Measurements from ENCODE around the gene PLEKHA6. TPM values are rescaled to one million over a fixed set of nuclear protein-coding genes. Genes with fewer than 3 reads are reported as not detected.
A peak's percentile ranks its signal among the peaks of the same experiment; 100 is the strongest.

Gene PLEKHA6
- total RNA-seq, 2 donors from 2014 or later = 0.37 to 1.3 TPM

DNA sequence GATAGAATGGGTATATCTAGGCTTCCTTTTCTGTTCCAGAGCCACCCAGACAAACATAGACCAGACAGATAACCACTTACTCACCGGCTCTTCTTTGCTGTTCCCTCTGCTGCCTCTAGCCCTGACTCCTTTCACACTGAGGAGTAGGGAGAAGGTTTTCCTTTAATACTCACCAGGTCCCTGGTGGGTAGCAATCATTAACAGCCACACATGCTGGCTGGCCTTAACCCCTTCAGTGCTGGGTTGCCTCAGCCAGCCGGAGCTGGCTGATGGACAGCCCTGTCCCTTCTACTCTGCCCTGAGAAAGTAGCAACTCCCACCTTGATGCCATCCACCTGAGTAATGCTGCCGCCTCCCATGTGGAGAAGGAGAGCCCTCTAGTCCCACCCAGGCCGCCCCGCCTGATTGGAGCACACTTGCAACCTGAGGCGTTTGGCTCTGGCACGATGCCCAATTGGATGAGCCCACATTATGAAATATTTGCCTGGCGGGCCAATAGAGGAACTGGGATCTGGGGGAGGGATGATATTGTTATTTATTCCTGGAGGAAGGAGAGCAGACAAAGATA lies 71.6 kb downstream of the PLEKHA6 start:
- ATAC-seq (replicated peaks) = no peak
- H3K4me1 Mint-ChIP-seq = peaks cover 18% of the 10 kb centered on the region
- H3K27me3 Mint-ChIP-seq = peaks cover 3% of the 10 kb centered on the region
- no peaks in the 10 kb centered on the region for H3K36me3 Mint-ChIP-seq (ENCODE audit: low read depth)
- H3K27ac Mint-ChIP-seq = peak overlapping the region; percentile 42
- H3K4me3 Mint-ChIP-seq = peak overlapping the region; percentile 81
- no peaks in the 10 kb centered on the region for H3K9me3 Mint-ChIP-seq

DNA sequence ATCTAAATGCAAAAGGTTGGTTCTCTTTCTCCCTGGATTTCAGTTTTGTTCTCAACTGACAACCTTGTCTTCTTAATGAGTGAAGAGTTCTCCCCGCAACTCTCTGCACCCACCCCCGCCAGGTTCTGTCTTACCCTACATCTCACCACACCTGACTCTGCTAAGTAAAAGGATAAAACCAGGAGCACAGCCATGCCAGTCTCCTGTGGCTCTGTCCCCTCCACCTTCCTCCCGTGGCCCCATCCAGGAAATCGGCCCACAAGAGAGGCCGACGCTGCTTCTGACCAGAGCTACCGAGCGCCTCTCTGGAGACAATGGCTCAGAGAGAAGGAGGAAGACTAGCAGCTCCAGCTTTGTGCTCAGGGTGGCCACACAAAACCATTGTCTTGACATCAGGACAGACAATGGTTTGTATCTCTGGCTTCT lies 72.2 kb downstream of the PLEKHA6 start:
- Mint-ChIP-seq H3K4me3 (peak overlapping the region; percentile 81), H3K36me3 (ENCODE audit: low read depth) (no peaks in the 10 kb centered on the region), H3K27ac (peak overlapping the region; percentile 95), H3K27me3 (peaks cover 2% of the 10 kb centered on the region), H3K9me3 (no peaks in the 10 kb centered on the region), H3K4me1 (peaks cover 18% of the 10 kb centered on the region)
- ATAC-seq (replicated peaks) = no peak

DNA sequence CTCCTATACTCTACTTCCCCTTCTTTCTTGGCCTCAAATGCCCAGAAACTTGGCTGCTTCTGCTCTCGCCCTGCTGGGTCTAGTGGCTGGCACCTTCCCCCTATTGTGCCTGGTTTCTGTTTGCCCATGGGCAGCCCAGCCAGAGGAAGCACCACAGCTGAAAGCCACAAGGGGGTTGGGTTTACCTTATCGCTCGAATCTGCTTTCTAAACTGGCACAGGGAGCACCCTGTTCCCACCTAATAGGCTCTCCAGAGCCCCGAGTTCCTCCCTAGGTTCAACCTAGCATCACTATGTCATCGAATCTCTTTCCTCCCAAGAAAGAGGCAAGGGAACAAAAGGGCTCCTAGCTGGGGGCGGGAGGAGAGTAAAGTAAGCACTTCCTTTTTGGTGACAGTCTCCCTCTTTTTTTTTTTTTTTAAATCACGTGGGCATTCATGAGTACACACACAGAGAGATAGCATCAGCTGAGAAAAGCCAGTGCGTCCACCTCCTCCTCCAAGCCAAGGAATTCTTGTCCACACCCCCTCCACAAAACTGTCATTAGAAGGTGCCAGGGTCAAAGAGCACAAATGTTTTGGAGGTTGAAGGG lies 72.8 kb downstream of the PLEKHA6 start:
- H3K36me3 Mint-ChIP-seq (ENCODE audit: low read depth) = no peaks in the 10 kb centered on the region
- peak overlapping the region; percentile 95 for H3K27ac Mint-ChIP-seq
- peak overlapping the region; percentile 81 for H3K4me3 Mint-ChIP-seq
- peaks cover 5% of the 10 kb centered on the region for H3K27me3 Mint-ChIP-seq
- H3K4me1 Mint-ChIP-seq = peaks cover 18% of the 10 kb centered on the region
- H3K9me3 Mint-ChIP-seq = no peaks in the 10 kb centered on the region
- ATAC-seq (replicated peaks) = peak; percentile 90

DNA sequence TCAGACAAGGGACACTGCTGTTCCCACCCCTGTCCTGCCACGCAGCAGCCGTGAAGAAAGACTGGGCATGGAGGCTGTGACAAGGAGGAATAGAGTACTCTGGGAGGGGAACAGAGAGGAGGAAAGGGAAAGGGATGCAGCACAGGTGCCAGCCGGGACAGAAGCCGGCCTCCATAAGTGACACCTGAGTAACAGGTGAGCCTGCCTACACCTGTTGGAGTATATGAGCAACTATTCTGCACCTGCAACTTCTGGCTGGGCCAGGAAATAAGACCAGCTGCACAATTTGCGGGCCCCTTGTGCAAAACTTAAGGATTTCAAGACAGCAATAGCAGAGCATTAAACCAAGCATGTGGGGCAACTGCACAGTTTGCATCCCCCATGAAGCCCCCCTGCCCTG lies 73.4 kb downstream of the PLEKHA6 start:
- H3K27me3 Mint-ChIP-seq = peaks cover 10% of the 10 kb centered on the region
- H3K27ac Mint-ChIP-seq = peak overlapping the region; percentile 95
- H3K36me3 Mint-ChIP-seq (ENCODE audit: low read depth) = no peaks in the 10 kb centered on the region
- no peaks in the 10 kb centered on the region for H3K9me3 Mint-ChIP-seq
- H3K4me1 Mint-ChIP-seq = peaks cover 18% of the 10 kb centered on the region
- H3K4me3 Mint-ChIP-seq = peak overlapping the region; percentile 81
- ATAC-seq (replicated peaks) = no peak

DNA sequence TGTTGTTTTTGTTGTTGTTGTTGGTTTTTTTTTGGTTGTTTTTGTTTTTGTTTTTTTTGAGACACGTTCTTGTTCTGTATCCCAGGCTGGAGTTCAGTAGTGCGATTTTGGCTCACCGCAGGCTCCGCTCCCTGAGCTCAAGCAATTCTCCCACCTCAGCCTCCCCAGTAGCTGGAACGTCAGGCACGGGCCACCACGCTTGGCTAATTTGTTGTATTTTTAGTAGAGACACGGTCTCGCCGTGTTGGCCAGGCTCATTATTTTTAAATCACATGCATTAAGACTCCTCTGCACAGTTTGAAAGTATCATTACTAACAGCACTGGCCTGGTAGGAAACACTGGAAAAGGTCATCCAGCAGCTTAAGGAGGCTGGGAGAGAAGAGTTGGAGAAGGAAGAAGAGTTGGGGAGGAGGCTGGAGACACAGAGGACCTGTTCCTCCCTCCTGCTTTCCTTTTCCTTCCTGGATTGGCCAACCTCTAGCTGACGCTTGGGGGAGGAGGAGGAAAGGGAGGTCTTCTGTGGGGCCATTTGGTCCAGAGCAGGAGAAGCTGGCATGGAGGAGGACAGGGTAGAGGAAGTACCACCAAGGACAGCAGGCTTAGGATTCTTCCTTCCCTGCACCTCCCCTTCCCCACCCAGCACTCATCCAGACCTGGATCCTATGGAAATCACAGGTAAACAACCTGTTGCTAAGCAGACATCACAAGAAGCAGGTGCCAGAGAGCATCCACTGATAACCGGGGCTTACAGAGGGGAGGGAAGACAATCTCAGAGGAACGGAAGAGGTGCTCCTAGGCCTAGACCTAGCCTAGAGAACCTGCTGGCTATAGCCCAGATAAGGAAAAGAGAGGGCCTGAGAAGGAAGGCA lies 74.1 kb downstream of the PLEKHA6 start:
- Mint-ChIP-seq H3K4me3 (peak overlapping the region; percentile 81), H3K27me3 (peaks cover 10% of the 10 kb centered on the region), H3K27ac (peak overlapping the region; percentile 95), H3K4me1 (peaks cover 18% of the 10 kb centered on the region), H3K36me3 (ENCODE audit: low read depth) (no peaks in the 10 kb centered on the region), H3K9me3 (no peaks in the 10 kb centered on the region)
- ATAC-seq (replicated peaks) = no peak

DNA sequence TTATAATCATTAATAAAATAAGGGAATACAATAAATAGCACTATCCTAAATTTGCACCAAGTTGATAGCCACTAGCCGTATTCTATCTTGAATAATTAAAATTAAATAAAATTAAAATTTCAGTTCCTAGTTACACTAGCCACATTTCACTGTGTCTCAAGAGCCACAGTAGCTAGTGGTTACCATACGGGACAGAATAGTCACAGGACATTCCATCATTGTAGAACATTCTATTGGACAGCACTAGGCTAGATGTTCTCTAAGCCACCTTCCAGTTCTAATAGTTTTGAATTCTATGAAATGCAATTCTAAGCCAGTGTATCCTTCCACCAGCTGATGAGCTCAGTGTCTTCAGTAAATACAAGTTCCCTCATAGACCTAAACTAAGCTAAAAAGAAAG lies 74.8 kb downstream of the PLEKHA6 start:
- Mint-ChIP-seq H3K9me3 (no peaks in the 10 kb centered on the region), H3K27me3 (peaks cover 10% of the 10 kb centered on the region), H3K27ac (no peak overlapping the region), H3K4me3 (no peak overlapping the region), H3K4me1 (peaks cover 18% of the 10 kb centered on the region), H3K36me3 (ENCODE audit: low read depth) (no peaks in the 10 kb centered on the region)
- ATAC-seq (replicated peaks) = no peak

DNA sequence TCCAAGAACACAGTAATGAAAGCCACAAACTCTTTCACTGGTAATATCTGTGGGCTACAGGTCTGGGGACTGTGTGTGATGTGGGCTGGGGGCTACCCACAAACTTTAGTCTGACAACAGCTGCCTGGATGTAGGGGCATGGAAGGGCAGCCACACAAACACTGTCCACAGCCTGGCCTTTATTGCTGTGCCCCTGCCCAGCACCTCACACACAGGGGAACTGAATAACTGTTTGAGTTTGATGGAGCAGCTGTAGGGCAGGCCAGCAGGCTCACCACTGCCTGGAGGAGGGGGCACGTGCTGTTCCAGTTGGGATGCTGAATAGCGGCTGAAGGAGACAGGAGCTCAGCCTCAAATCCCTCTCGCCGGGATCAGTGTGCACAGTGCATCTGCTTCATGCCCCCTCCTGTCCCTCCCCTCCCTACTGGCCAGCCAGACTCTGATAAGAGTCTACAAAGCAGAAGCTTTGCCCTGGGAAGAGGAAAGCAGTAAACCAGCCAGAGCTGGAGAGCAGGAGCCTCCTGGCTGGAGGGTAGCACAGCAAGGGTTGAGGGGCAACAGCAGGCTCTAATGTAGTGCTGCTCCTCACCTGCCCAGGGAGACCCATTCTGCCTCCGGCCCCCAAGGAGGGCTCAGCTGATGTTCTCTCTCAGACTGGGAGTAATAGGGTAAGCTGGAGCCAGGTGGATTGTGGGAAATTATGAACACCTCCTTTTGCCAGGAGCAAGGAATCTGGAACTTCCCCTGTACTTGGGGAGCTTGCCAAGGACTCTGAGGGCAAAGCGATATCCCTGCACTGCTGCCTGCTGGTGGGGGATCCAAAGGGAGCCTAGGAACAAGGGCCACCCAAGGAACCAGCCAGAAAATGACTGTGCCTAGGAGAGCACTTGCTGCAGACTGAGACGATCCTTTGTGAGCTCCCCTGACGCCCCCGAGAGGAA lies 75.7 kb downstream of the PLEKHA6 start:
- H3K27ac Mint-ChIP-seq = no peak overlapping the region
- ATAC-seq (replicated peaks) = no peak

DNA sequence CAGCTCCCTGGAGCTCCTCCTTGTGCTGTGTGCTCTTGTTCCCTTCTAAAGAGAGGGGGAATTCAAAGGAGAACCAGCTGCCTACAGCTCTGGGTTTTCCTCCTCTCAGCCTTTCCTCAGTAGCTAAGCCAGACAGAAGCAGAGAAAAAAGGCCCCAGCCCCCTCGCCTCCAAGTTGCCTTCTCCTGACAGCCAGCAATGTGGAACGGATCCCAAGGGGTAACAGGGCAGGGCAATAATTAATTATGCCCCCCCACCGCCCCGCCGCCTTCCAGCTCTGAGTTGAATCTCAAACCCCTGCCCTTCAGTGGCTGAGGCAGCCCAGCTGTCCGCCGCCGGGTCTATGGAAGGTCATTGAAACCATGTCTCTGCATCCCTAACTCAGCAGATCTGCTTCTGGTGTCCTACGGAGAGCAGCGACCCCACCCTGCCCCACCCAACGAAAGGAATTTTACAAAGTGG lies 76.9 kb downstream of the PLEKHA6 start:
- H3K36me3 Mint-ChIP-seq (ENCODE audit: low read depth) = no peaks in the 10 kb centered on the region
- H3K4me3 Mint-ChIP-seq = no peak overlapping the region
- H3K9me3 Mint-ChIP-seq = no peaks in the 10 kb centered on the region
- H3K4me1 Mint-ChIP-seq = peaks cover 18% of the 10 kb centered on the region
- no peak overlapping the region for H3K27ac Mint-ChIP-seq
- no peak for ATAC-seq (replicated peaks)
- peaks cover 14% of the 10 kb centered on the region for H3K27me3 Mint-ChIP-seq

More for the DNA sequence above, 75.7 kb downstream of the PLEKHA6 start:
- no peaks in the 10 kb centered on the region for H3K36me3 Mint-ChIP-seq (ENCODE audit: low read depth)
- peaks cover 18% of the 10 kb centered on the region for H3K4me1 Mint-ChIP-seq
- no peaks in the 10 kb centered on the region for H3K9me3 Mint-ChIP-seq
- peaks cover 10% of the 10 kb centered on the region for H3K27me3 Mint-ChIP-seq
- no peak overlapping the region for H3K4me3 Mint-ChIP-seq

DNA sequence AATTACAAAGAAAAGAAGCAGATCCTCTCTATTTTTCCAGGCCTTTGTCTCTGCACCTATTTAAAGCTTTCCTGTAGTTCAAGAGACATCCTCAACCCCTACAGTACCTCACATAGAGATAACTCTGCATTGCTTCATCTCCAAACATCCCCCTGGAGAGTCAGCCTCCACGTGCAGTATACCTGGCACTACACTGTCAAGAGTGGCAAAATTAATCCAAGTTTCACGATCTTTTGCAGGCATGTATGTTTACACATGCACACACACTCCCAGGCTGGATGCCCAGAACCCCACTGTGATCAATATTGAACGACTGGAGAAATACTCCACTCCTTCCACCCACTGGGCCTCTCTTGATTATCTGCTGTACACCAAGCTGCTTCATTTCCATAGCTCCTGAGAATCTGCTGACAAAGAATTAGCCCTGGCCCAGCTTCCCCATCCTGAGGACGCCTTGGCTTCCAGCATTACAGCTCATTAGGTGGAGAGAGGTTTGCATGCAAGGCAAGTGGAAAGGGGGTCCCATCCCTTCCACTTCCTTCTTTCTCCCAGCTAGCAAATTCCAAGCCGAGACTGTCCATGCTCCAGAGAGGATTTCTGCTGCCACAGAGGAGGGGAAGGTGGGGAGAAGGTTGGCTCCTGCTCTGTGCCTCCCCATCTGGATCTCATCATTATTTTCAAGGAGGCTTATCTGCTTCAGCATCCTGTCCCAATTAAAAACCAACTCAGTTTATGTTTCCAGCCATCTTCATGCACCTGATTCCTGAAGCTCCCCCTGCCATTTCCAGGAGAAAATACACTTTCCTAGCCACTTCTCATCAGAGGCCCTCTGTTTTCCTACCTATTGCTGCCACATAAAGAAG lies 79.4 kb downstream of the PLEKHA6 start:
- Mint-ChIP-seq H3K9me3 (no peaks in the 10 kb centered on the region), H3K36me3 (ENCODE audit: low read depth) (no peaks in the 10 kb centered on the region), H3K4me1 (no peaks in the 10 kb centered on the region), H3K4me3 (no peak overlapping the region), H3K27ac (no peak overlapping the region), H3K27me3 (peaks cover 19% of the 10 kb centered on the region)
- no peak for ATAC-seq (replicated peaks)

DNA sequence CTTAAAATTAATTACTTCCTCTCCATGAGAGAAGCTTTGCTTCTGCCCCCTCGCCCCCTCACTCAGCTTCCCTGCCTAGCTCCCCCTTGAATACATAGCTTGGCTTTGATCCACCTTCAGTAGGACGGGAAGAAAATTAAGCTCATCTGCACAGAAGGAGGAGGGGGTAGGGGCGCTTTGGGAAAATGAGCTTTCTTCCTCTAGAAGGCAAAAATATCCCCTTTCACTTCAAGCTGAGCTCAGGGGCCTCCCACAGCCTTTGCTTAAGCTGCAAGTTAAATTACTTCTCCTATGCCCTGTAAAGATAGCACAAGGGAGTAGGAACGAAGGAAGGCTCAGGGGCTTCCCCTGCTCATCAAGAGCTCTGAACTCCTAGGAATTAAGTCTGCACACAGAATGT lies 80.8 kb downstream of the PLEKHA6 start:
- no peak overlapping the region for H3K27ac Mint-ChIP-seq
- H3K9me3 Mint-ChIP-seq = no peaks in the 10 kb centered on the region
- no peak overlapping the region for H3K4me3 Mint-ChIP-seq
- H3K36me3 Mint-ChIP-seq (ENCODE audit: low read depth) = no peaks in the 10 kb centered on the region
- ATAC-seq (replicated peaks) = no peak
- no peaks in the 10 kb centered on the region for H3K4me1 Mint-ChIP-seq
- peaks cover 25% of the 10 kb centered on the region for H3K27me3 Mint-ChIP-seq

DNA sequence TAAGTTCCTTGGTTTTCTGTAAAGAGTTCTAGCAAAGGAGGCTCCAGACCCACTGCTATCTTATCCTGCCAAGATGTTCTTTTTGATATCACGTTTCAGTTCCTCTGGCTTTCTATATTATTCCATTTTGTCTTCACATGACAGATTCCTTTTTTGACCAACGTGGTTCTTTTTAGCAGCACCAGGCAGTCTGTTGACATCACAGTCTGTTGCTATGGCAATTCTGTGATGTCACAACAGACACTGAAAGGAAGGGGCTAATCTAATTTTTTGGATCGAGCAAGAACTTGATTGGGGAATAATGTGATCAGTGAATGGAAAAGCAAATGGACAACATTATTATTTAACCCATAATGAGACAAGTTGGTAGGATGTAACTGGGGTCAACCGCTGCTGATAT lies 81.5 kb downstream of the PLEKHA6 start:
- H3K27ac Mint-ChIP-seq = no peak overlapping the region
- H3K4me3 Mint-ChIP-seq = no peak overlapping the region
- no peak for ATAC-seq (replicated peaks)
- peaks cover 25% of the 10 kb centered on the region for H3K27me3 Mint-ChIP-seq
- no peaks in the 10 kb centered on the region for H3K9me3 Mint-ChIP-seq
- no peaks in the 10 kb centered on the region for H3K4me1 Mint-ChIP-seq
- H3K36me3 Mint-ChIP-seq (ENCODE audit: low read depth) = no peaks in the 10 kb centered on the region

DNA sequence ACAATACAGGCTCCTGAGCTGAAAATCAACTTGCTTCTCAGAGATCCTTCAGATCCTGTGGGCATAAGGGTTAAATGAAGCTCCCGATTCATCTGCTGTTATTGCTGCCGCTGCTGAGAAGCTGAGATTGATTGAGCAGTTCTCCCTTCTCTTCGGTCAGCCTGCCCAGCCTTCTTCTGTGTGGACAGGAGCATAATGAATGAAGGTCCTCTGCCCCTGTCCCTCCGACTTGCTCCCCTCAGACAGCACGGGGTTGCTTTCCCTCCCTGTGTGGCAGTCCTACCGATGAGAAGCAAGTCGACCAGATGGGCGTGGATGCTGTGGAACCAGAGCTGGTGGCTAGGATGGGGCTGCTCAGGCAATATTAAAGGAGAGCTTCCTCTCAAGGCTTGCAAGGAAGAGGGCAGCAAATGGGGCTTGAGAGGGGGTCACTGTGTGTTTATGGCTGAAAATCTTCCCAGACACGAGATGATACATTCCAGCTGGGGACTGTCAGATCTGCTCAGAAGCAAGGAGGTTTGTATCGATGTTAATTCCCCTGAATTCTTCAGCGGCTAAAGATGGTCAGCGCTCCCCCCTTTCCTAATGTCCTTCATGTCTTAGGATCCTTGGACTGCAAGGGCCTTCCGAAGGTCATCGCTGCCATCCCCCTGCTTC lies 82.0 kb downstream of the PLEKHA6 start:
- Mint-ChIP-seq H3K4me1 (no peaks in the 10 kb centered on the region), H3K4me3 (no peak overlapping the region), H3K9me3 (no peaks in the 10 kb centered on the region), H3K27ac (no peak overlapping the region), H3K36me3 (ENCODE audit: low read depth) (no peaks in the 10 kb centered on the region), H3K27me3 (peaks cover 25% of the 10 kb centered on the region)
- no peak for ATAC-seq (replicated peaks)

Measured in activated T-helper 17 cell treated with anti-CD3 and anti-CD28 coated beads, Interleukin-2, amount 50 U/mL, for 72 hours (primary cell).